ENCODE results near the gene ZNF644.

- no peak for TF ChIP-seq CTCF (IDR thresholded peaks at IDR 0.05)
- no peak for TF ChIP-seq POLR2A (IDR thresholded peaks at IDR 0.05)
Measured at GRCh38 chr1:90986953-90987352, 34.9 kb downstream of the ZNF644 start.

Measured in breast epithelium (tissue), 3 donors.